HG02840 (cell line): ENCODE data around the gene RPS14.
"Not testable (repeated sequence)": the region's sequence is repeated elsewhere in the genome, so short reads cannot be mapped to it uniquely, and the experiment has no call there.

Experiments
- ATAC-seq: cut with Tn5 transposase; IDR thresholded peaks from one replicate; pipeline ENCODE4 v1.9.1; 2021; ENCODE audit warnings: mild to moderate bottlenecking, moderate library complexity, moderate number of reproducible peaks; ENCODE audit not compliant: unreplicated experiment, low FRiP score

The RPS14 gene

GRCh38 chr5:150419630-150420270 is 29.8 kb downstream of the RPS14 start:
- no peak for ATAC-seq

GRCh38 chr5:150413902-150414790 is 35.4 kb downstream of the RPS14 start:
- not testable (repeated sequence) for ATAC-seq

GRCh38 chr5:150413176-150413901 is 36.2 kb downstream of the RPS14 start:
- ATAC-seq: no peak

- peak; percentile 78 for ATAC-seq
Measured at GRCh38 chr5:150412319-150413175, 37.0 kb downstream of the RPS14 start, which contains the start of gene CD74. TSS of gene CD74 (minus strand) at chr5:150412910. CDS start at chr5:150412749, 161 bp downstream.

- no peak for ATAC-seq
Measured at GRCh38 chr5:150411245-150411979, 38.1 kb downstream of the RPS14 start.

DNA sequence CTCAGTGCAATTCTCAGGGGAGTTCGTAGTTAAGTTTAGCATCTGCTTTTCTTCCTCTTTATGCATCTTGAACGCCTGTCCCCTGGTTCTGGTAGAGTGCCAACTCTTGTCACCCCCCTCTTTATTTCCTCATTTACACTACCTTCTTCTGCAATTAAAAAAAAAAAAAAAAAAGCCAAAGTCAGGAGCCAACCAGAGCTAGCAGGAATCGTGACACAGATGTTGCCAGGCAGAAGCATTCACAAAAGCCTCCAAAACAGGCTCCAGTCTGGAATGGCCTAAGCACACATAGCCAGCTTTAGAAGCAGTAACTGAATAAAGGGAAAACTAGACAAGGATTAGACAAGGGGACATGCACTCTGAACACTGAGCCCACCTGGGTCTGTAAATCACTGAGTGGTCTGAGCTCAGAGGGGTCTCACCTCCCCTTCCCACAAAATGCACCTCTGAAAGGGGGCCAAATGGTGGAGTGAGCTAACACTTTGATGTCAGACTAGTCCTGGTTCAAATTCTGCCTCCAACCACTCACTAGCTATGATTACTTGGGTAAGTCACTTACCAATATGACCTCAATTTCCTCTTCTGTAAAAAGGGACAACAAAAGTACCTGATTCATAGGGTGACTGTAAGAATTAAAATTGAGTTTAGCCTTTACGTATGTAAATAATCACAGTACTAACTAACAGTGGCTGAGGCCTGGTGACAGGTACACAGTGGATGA is 38.9 kb downstream of the RPS14 start:
- ATAC-seq: no peak

DNA sequence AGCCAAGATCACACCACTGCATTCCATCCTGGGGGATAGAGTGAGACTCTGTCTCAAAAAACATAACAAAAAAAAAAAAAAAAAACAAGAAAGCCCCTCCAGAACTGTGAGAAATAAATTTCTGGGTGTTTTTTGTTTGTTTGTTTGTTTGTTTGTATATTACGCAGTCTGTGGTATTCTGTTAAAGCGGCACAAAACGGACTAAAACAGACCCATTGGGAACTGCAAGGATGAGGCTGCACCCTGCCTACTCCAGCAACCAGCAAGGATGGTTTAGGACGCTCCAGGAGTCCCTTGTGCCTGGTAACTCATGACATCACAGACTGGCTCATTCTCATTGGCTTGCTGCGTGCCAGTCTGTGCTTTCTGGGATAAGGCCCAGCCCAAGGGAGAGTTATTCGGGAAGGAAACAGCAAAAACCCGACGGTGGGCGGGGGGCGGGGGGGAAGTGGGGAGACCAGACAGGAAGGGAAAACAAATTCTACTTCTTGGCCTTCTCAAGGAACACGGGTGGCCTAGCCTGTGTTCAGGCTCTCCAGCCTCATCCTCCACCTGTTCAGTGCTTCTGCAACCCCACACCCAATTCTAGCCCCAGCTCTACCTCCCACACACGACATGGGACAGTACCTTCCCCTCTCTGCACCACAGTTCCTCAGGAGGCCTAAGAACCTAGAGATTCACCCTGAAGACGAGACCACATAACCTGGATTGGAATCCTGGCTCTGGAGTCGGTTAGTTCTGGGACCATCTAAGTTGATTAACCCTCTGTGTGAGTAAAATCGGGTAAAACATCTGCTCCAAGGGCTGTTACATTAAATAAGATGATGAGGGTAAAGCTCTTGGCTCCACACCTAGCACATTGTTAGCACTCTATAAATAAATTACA is 39.7 kb downstream of the RPS14 start:
- no peak for ATAC-seq

- no peak for ATAC-seq
Measured at GRCh38 chr5:150408231-150408943, 41.2 kb downstream of the RPS14 start.

DNA sequence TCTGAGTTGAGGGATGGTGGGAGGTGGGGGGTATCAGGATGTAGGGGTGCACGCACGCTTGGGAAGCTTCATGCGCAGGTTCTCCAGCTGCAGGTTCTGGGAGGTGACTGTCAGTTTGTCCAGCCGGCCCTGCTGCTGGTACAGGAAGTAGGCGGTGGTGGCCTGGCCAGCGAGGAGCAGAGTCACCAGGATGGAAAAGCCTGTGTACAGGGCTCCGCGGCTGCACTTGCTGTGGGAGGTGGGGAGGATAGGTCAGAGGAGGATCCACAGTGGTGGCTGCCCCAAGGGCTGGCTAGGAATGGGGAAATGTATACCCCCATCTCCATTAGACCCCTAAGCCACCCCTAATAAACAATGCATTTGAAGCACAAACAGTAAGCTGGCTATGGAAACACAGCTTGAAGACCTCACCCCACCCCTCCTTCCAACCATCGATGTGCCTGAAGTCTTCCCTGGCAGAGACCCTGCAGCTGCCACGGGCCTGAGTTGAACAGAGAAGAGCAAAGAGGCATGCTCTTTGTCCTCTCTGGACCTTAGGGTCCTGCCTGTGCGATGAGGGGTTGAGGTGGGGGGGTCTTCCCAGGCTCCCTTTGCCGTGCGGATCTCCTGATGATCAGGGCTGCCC is 42.3 kb downstream of the RPS14 start:
- no peak for ATAC-seq

DNA sequence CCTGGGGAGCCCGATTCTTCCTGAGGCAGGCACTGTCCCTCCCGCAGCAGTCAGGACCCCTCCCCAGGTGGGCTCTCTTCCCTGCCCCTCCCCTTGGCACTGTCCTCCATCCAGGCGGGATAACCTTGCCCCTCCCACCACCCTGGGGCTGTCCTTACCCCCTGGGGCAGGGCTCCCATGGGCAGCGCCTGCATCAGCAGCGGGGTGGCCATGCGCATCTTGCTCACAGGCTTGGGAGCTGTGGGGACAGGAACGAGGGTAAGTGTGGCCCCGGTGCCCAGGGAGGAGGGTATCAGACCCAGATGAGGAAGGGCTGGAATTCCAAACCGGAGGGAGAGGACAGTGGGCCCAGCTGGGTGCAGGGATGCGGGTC is 42.8 kb downstream of the RPS14 start:
- no peak for ATAC-seq

DNA sequence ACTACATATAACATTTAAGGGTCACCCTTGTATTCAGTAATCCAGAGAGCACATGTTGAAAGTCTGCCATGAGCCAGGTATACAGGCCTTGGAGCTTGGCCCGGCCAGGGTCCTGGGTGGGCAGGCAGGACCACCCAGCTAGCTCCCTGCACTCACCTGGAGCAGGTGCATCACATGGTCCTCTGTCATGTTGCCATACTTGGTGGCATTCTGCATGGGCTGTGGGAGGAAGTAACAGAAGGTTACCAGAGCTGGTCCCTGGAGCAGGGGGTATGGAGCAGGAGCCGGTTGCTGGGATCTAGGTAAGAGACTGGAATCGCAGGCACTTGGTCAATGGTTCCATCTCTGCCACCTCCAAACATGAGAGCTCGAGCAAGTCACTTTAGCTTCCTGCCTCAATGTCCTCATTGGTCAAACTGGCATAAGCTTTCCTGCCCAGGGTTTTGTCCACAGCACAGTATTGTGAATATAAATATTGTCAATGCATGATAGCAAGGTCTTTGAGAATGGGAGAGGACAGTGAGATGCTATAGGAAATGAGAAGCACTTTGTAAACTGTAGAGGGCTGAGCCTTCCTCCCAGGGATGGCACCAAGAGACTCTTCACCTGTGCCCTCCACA is 43.3 kb downstream of the RPS14 start:
- no peak for ATAC-seq

- ATAC-seq: no peak
Measured at GRCh38 chr5:150404941-150405816, 44.4 kb downstream of the RPS14 start.

DNA sequence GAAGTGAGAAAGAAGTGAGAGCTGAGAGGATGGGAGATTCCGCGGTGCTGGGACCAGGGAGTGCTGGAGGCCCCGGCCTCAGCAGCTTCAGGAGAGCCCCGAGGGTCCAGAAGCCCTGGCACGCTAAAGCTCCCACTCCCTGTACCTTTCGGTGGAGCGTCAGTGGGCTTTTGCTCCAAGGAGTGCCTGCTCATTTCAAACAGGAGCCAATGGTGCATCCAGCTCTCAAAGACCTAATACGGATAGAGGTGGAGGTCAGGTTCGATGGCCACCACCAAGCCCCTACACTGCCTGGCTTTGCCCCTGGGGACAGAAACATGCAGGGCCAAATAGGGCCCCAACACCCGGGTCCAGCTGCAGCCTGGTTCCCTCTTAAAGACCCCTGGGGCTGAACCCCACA is 45.0 kb downstream of the RPS14 start:
- ATAC-seq: no peak

GRCh38 chr5:150404121-150404520 is 45.4 kb downstream of the RPS14 start:
- no peak for ATAC-seq

- no peak for ATAC-seq
Measured at GRCh38 chr5:150402901-150403342, 46.6 kb downstream of the RPS14 start.
